Muscle layer of duodenum (tissue), 2 donors: ENCODE measurements around the gene FBXO24.
"Not testable (repeated sequence)": the region's sequence is repeated elsewhere in the genome, so short reads cannot be mapped to it uniquely, and the experiment has no call there.

Experiments
- H3K27ac ChIP-seq: one replicate; pipeline ENCODE4 v1.7.0; 2013; ENCODE audit warnings: mild to moderate bottlenecking, low read length
- H3K27me3 ChIP-seq: one replicate; pipeline ENCODE4 v1.7.0; 2013; ENCODE audit warnings: low read depth, mild to moderate bottlenecking, control low read depth, low read length
- H3K36me3 ChIP-seq, 2 donors: one replicate each; pipeline ENCODE4 v1.7.0; 2013; ENCODE audit warnings: low read length in 2 of 2, control low read depth in 1 of 2, mild to moderate bottlenecking in 1 of 2; ENCODE audit not compliant: insufficient read depth in 2 of 2, control insufficient read depth in 1 of 2
- H3K4me1 ChIP-seq, 2 donors: one replicate each; pipeline ENCODE4 v1.7.0; 2013; ENCODE audit warnings: low read length in 2 of 2, mild to moderate bottlenecking in 2 of 2, control low read depth in 1 of 2, moderate library complexity in 1 of 2; ENCODE audit not compliant: insufficient read depth in 2 of 2, control insufficient read depth in 1 of 2
- H3K4me3 ChIP-seq, 2 donors: one replicate each; pipeline ENCODE4 v1.7.0; 2013; ENCODE audit warnings: low read length in 2 of 2, low read depth in 1 of 2, mild to moderate bottlenecking in 1 of 2
- H3K9me3 ChIP-seq, 2 donors: one replicate each; pipeline ENCODE4 v1.7.0; 2013; ENCODE audit warnings: low read length in 2 of 2, control low read depth in 1 of 2, mild to moderate bottlenecking in 1 of 2; ENCODE audit not compliant: control insufficient read depth in 1 of 2
- donor health status: healthy.

The FBXO24 gene, protein sequence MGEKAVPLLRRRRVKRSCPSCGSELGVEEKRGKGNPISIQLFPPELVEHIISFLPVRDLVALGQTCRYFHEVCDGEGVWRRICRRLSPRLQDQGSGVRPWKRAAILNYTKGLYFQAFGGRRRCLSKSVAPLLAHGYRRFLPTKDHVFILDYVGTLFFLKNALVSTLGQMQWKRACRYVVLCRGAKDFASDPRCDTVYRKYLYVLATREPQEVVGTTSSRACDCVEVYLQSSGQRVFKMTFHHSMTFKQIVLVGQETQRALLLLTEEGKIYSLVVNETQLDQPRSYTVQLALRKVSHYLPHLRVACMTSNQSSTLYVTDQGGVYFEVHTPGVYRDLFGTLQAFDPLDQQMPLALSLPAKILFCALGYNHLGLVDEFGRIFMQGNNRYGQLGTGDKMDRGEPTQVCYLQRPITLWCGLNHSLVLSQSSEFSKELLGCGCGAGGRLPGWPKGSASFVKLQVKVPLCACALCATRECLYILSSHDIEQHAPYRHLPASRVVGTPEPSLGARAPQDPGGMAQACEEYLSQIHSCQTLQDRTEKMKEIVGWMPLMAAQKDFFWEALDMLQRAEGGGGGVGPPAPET

GRCh38 chr7:100586266-100587025, at the start of gene FBXO24:
Gene FBXO24, plus strand, starts transcription at chr7:100586328. Its CDS starts 298 bp downstream, at chr7:100586626.
- Histone ChIP-seq H3K4me1 (peaks cover 12 to 38% of the 10 kb centered on the region in 2 donors), H3K27me3 (no peaks in the 10 kb centered on the region), H3K36me3 (peaks cover 8 to 21% of the 10 kb centered on the region in 2 donors), H3K27ac (peak within 1 kb of the TSS; percentile 78), H3K4me3 (peak within 1 kb of the TSS; percentile 93 to 97), H3K9me3 (no peaks in the 10 kb centered on the region)

DNA sequence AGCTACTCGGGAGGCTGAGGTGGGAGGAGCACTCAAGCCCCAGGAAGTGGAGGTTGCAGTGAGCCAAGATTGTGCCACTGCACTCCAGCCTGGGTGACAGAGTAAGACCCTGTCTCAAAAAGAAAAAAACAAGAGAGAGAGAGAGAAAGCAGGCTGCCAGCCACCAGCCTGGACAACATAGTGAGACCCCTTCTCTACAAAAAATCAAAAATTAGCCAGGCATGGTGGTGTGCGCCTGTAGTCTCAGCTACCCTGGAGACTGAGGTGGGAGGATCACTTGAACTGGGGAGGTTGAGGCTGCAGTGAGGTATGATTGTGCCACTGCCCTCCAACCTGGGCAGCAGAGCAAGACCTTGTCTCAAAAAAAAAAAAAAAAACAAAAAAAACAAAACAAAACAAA, 49.4 kb upstream of the FBXO24 start:
- H3K27me3 ChIP-seq, H3K9me3 ChIP-seq, H3K4me3 ChIP-seq, H3K27ac ChIP-seq, H3K36me3 ChIP-seq: not testable (repeated sequence)
- H3K4me1 ChIP-seq, result peaks cover 5 to 13% of the 10 kb centered on the region in 2 donors

DNA sequence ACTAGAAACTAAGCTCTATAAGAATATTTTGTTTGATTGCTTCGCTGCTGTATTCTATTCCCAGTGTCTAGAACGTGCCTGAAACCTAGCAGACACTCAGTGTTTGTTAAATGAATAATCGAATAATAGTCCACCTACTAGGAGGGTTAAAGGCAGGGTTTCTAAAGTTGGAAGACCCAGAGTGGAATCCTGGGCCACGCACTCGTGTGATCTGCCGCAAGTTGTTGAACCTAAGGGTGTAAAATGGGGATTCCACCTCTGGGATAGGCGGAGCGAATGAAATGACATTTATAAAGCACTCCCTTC, 47.8 kb upstream of the FBXO24 start:
- H3K4me1 ChIP-seq, result peaks cover 5 to 13% of the 10 kb centered on the region in 2 donors
- H3K9me3 ChIP-seq, result no peaks in the 10 kb centered on the region
- no peaks in the 10 kb centered on the region for H3K27me3 ChIP-seq
- no peaks in the 10 kb centered on the region for H3K36me3 ChIP-seq
- H3K4me3 ChIP-seq, result peak overlapping the region; percentile 57 to 92
- peak overlapping the region; percentile 61 for H3K27ac ChIP-seq

- H3K4me1 ChIP-seq, result peaks cover 5 to 16% of the 10 kb centered on the region in 2 donors
- no peaks in the 10 kb centered on the region for H3K9me3 ChIP-seq
- no peaks in the 10 kb centered on the region for H3K27me3 ChIP-seq
Measured at GRCh38 chr7:100538654-100539435, 47.3 kb upstream of the FBXO24 start, which contains the start of gene AGFG2. Gene AGFG2, plus strand, starts transcription at chr7:100539203. Its CDS starts 144 bp downstream, at chr7:100539347.

GRCh38 chr7:100539436-100540006, 46.6 kb upstream of the FBXO24 start:
- H3K4me3 ChIP-seq, result peak overlapping the region; percentile 79 to 92
- no peak overlapping the region for H3K27ac ChIP-seq
- H3K9me3 ChIP-seq, result no peaks in the 10 kb centered on the region
- peaks cover 10 to 22% of the 10 kb centered on the region in 2 donors for H3K4me1 ChIP-seq
- H3K36me3 ChIP-seq, result no peaks in the 10 kb centered on the region
- H3K27me3 ChIP-seq, result no peaks in the 10 kb centered on the region

More at GRCh38 chr7:100538654-100539435, 47.3 kb upstream of the FBXO24 start, which contains the start of gene AGFG2:
- H3K36me3 ChIP-seq, result no peaks in the 10 kb centered on the region
- H3K4me3 ChIP-seq, result peak within 1 kb of the TSS; percentile 79 to 92
- peak within 1 kb of the TSS; percentile 61 for H3K27ac ChIP-seq

GRCh38 chr7:100540073-100540723, 45.9 kb upstream of the FBXO24 start:
- peak overlapping the region; percentile 79 to 92 for H3K4me3 ChIP-seq
- no peak overlapping the region for H3K27ac ChIP-seq
- H3K4me1 ChIP-seq, result peaks cover 16 to 28% of the 10 kb centered on the region in 2 donors

DNA sequence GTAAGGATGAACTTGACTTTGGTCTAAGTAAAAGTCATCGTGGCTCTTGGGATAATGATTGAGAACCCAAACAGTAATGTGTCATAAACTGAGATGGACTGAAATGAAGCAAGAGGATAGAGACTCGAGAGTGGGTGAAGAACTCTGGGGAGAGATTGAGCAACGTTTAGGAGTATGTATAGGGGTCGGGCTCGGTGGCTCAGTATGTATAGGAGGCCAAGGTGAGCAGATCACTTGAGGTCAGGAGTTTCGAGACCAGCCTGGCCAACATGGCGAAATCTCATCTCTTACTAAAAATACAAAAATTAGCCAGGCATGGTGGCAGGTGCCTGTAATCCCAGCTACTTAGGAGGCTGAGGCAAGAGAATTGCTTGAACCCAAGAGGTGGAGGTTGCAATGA, 44.8 kb upstream of the FBXO24 start:
- not testable (repeated sequence) for H3K27ac ChIP-seq, H3K9me3 ChIP-seq, H3K4me3 ChIP-seq, H3K27me3 ChIP-seq, H3K36me3 ChIP-seq
- peaks cover 25 to 39% of the 10 kb centered on the region in 2 donors for H3K4me1 ChIP-seq

More at GRCh38 chr7:100540073-100540723, 45.9 kb upstream of the FBXO24 start:
- Histone ChIP-seq H3K36me3 (no peaks in the 10 kb centered on the region), H3K9me3 (no peaks in the 10 kb centered on the region), H3K27me3 (no peaks in the 10 kb centered on the region)

- peak overlapping the region; percentile 50 for H3K27ac ChIP-seq
- no peaks in the 10 kb centered on the region for H3K9me3 ChIP-seq
- H3K4me1 ChIP-seq, result peaks cover 43 to 53% of the 10 kb centered on the region in 2 donors
- H3K36me3 ChIP-seq, result no peaks in the 10 kb centered on the region
- H3K4me3 ChIP-seq, result no peak overlapping the region
- no peaks in the 10 kb centered on the region for H3K27me3 ChIP-seq
Measured at GRCh38 chr7:100543586-100543985, 42.5 kb upstream of the FBXO24 start.

GRCh38 chr7:100544386-100544785, 41.7 kb upstream of the FBXO24 start:
- no peaks in the 10 kb centered on the region for H3K27me3 ChIP-seq
- peaks cover 0 to 4% of the 10 kb centered on the region in 2 donors for H3K36me3 ChIP-seq
- peak overlapping the region; percentile 91 for H3K27ac ChIP-seq
- H3K9me3 ChIP-seq, result no peaks in the 10 kb centered on the region
- H3K4me1 ChIP-seq, result peaks cover 43 to 57% of the 10 kb centered on the region in 2 donors
- H3K4me3 ChIP-seq, result no peak overlapping the region

DNA sequence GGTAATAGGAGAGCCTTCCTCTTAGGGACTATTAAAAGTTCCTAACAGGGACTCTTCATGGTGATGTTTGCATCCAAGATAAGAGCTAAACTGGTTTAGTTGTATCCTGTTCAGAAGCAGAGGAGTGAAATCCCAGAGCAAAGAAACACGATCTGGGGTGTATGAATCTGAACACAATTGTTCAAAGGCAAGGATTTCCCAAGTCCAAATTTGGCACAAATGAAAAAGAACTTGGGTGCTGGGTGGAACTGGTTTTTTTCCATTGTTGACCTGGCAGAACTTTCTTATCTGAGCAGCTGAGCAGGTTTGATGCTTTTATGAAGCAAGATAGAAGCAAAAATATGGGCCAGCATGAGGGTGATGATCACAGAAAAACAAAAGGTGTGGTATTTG, 41.2 kb upstream of the FBXO24 start:
- Histone ChIP-seq H3K27ac (peak overlapping the region; percentile 91), H3K4me1 (peaks cover 42 to 52% of the 10 kb centered on the region in 2 donors), H3K4me3 (peak overlapping the region in 1 of 2 donors; percentile 39), H3K27me3 (no peaks in the 10 kb centered on the region), H3K9me3 (no peaks in the 10 kb centered on the region), H3K36me3 (peaks cover 0 to 4% of the 10 kb centered on the region in 2 donors)
